SK-N-SH (cell line): ENCODE measurements around the gene CACNG7. TPM values are rescaled to one million over a fixed set of nuclear protein-coding genes. Genes with fewer than 3 reads are reported as not detected.

Source experiments
- CTCF ChIA-PET: fragments of 300-600, 350-600 bp; formaldehyde crosslinking; extraction: SDS; loops from one replicate; lab custom pipeline; 2021; lab: Yijun Ruan, JAX
- POLR2A ChIA-PET: fragments of 350-600 bp; sonication (Branson Sonifier 250); formaldehyde crosslinking; extraction: SDS; loops from one replicate; lab custom pipeline; 2020; ENCODE audit warnings: antibody characterized with exemption, inconsistent platforms; lab: Yijun Ruan, JAX
- DNase-seq: peaks from one replicate; pipeline ENCODE4 v3.0.0; 2012
- H2AFZ ChIP-seq: fragments of 200-600 bp; sonication (generic); 2 replicates; pipeline ENCODE4 v1.8.1; 2016; ENCODE audit warnings: antibody characterized with exemption, mild to moderate bottlenecking, low read depth
- H3F3A ChIP-seq: fragments of 200-600 bp; sonication (generic); replicated peaks from 2 replicates; pipeline ENCODE3; 2016; ENCODE audit warnings: antibody characterized with exemption, mild to moderate bottlenecking; ENCODE audit not compliant: insufficient read depth
- H3K27ac ChIP-seq, 2 experiments: fragments of 200-500 bp in 1 of 2; fragments of 200-600 bp in 1 of 2; sonication (Bioruptor generic) in 1 of 2; sonication (generic), shearing (Covaris generic) in 1 of 2; 2 replicates each; pipeline versions ENCODE4 v1.5.1 to v1.6.1; 2014 to 2016; ENCODE audit warnings: low read depth in 2 of 2, inconsistent platforms in 1 of 2, low read length in 1 of 2, mild to moderate bottlenecking in 1 of 2, mixed read lengths in 1 of 2
- H3K27me3 ChIP-seq: fragments of 200-600 bp; sonication (generic), shearing (Covaris generic); 2 replicates; pipeline ENCODE4 v1.6.1; 2016; ENCODE audit warnings: mixed run types; ENCODE audit not compliant: insufficient read depth
- H3K36me3 ChIP-seq, 2 experiments: fragments of 200-500 bp in 1 of 2; fragments of 200-600 bp in 1 of 2; sonication (Bioruptor generic) in 1 of 2; sonication (generic) in 1 of 2; replicated peaks in 1 of 2; 2 replicates each; pipeline versions ENCODE3 to v1.5.1; 2014 to 2016; ENCODE audit warnings: low read length in 1 of 2, mild to moderate bottlenecking in 1 of 2; ENCODE audit not compliant: insufficient read depth in 2 of 2, control insufficient read depth in 1 of 2
- H3K4me1 ChIP-seq, 2 experiments: fragments of 200-500 bp in 1 of 2; fragments of 200-600 bp in 1 of 2; sonication (Bioruptor generic) in 1 of 2; sonication (generic), shearing (Covaris generic) in 1 of 2; 2 replicates each; pipeline versions ENCODE4 v1.5.1 to v1.6.1; 2014 to 2016; ENCODE audit warnings: low read depth in 1 of 2, low read length in 1 of 2, mixed run types in 1 of 2; ENCODE audit not compliant: insufficient read depth in 2 of 2, control insufficient read depth in 1 of 2
- H3K4me2 ChIP-seq: fragments of 200-600 bp; sonication (generic), shearing (Covaris generic); 2 replicates; pipeline ENCODE4 v1.6.1; 2017; ENCODE audit warnings: mixed run types
- H3K4me3 ChIP-seq, 2 experiments: fragments of 200-500 bp in 1 of 2; fragments of 200-600 bp in 1 of 2; sonication (Bioruptor generic) in 1 of 2; sonication (generic), shearing (Covaris generic) in 1 of 2; 2 replicates each; pipeline versions ENCODE4 v1.5.1 to v1.8.1; 2014 to 2016; ENCODE audit warnings: low read depth in 2 of 2, inconsistent platforms in 1 of 2, low read length in 1 of 2, mild to moderate bottlenecking in 1 of 2, mixed read lengths in 1 of 2, moderate library complexity in 1 of 2
- H3K79me2 ChIP-seq: fragments of 200-600 bp; sonication (generic); 2 replicates; pipeline ENCODE4 v1.8.1; 2017; ENCODE audit warnings: mild to moderate bottlenecking; ENCODE audit not compliant: insufficient read depth
- H3K9ac ChIP-seq: fragments of 200-600 bp; sonication (generic); 2 replicates; pipeline ENCODE4 v1.6.1; 2017; ENCODE audit warnings: mixed run types
- H3K9me2 ChIP-seq: fragments of 200-600 bp; sonication (generic); 2 replicates; pipeline ENCODE4 v1.6.1; 2017; ENCODE audit warnings: mixed run types
- H3K9me3 ChIP-seq: fragments of 200-600 bp; sonication (generic); 2 replicates; pipeline ENCODE4 v1.6.1; 2017; ENCODE audit warnings: mixed run types, mild to moderate bottlenecking, moderate library complexity
- H4K20me1 ChIP-seq: fragments of 200-600 bp; sonication (generic); 2 replicates; pipeline ENCODE4 v1.6.1; 2017; ENCODE audit warnings: mild to moderate bottlenecking, mixed run types; ENCODE audit not compliant: insufficient read depth
- CHD2 ChIP-seq: fragments of 150-350 bp; IDR thresholded peaks from 2 replicates; pipeline ENCODE4 v1.6.1; 2018; ENCODE audit warnings: low read length; ENCODE audit not compliant: partially characterized antibody
- ELF1 ChIP-seq: IDR thresholded peaks from 2 replicates; pipeline ENCODE4 v1.4.0; 2012
- EP300 ChIP-seq, 2 experiments: IDR thresholded peaks; 2 replicates each; pipeline versions ENCODE4 v1.4.0 to v1.6.1; 2012; ENCODE audit warnings: borderline replicate concordance in 1 of 2, low read depth in 1 of 2, low read length in 1 of 2
- EZH2phosphoT487 ChIP-seq: fragments of 200-600 bp; sonication (generic); IDR thresholded peaks from 2 replicates; pipeline ENCODE4 v1.6.1; 2017; ENCODE audit warnings: low read depth, mixed run types, mild to moderate bottlenecking, antibody characterized with exemption, moderate library complexity, borderline replicate concordance
- FOXJ3 ChIP-seq: sonication (generic); formaldehyde crosslinking; IDR thresholded peaks from 2 replicates; pipeline ENCODE4 v1.5.1; 2020; ENCODE audit warnings: mild to moderate bottlenecking, missing genetic modification reagents
- FOXM1 ChIP-seq: IDR thresholded peaks from 2 replicates; pipeline ENCODE4 v1.4.0; 2012; ENCODE audit warnings: low read depth, mild to moderate bottlenecking
- GABPA ChIP-seq: IDR thresholded peaks from 2 replicates; pipeline ENCODE4 v1.4.0; 2012; ENCODE audit warnings: low read depth, mild to moderate bottlenecking
- GATA2 ChIP-seq: sonication (generic); formaldehyde crosslinking; IDR thresholded peaks from 2 replicates; pipeline ENCODE4 v1.5.0; 2020; ENCODE audit warnings: mild to moderate bottlenecking, missing genetic modification reagents
- JUND ChIP-seq: IDR thresholded peaks from 2 replicates; pipeline ENCODE4 v1.4.0; 2012
- NFIC ChIP-seq: IDR thresholded peaks from 2 replicates; pipeline ENCODE4 v1.4.0; 2012; ENCODE audit warnings: borderline replicate concordance
- POLR2AphosphoS5 ChIP-seq: IDR thresholded peaks from 2 replicates; pipeline ENCODE4 v1.6.1; 2012; ENCODE audit warnings: low read depth, low read length
- RCOR1 ChIP-seq: fragments of 150-350 bp; IDR thresholded peaks from 2 replicates; pipeline ENCODE4 v1.6.1; 2017; ENCODE audit warnings: antibody characterized with exemption, low read length
- RXRA ChIP-seq: IDR thresholded peaks from 2 replicates; pipeline ENCODE4 v1.4.0; 2012; ENCODE audit warnings: low read depth, mild to moderate bottlenecking, borderline replicate concordance
- SIN3A ChIP-seq: IDR thresholded peaks from 2 replicates; pipeline ENCODE4 v1.6.1; 2012; ENCODE audit warnings: low read depth, mild to moderate bottlenecking, low read length, moderate library complexity, borderline replicate concordance
- TAF1 ChIP-seq: IDR thresholded peaks from 2 replicates; pipeline ENCODE4 v1.6.1; 2012; ENCODE audit warnings: low read depth, mild to moderate bottlenecking, low read length, moderate library complexity, borderline replicate concordance
- TEAD4 ChIP-seq: IDR thresholded peaks from 2 replicates; pipeline ENCODE4 v1.4.0; 2012; ENCODE audit warnings: mild to moderate bottlenecking, borderline replicate concordance; ENCODE audit not compliant: insufficient read depth
- YY1 ChIP-seq: IDR thresholded peaks from 2 replicates; pipeline ENCODE4 v1.4.0; 2012; ENCODE audit warnings: low read depth, mild to moderate bottlenecking
- WGBS: methylation state at CpG from one replicate; pipeline ENCODE4 v1.1.6; 2017; ENCODE audit warnings: low lambda C conversion rate; 5-methylcytosine and 5-hydroxymethylcytosine counted together
- polyA plus RNA-seq, 3 experiments: library from polyadenylated mRNA; depleted of rRNA; stranded (reverse); fragments of >200 nt; gene quantifications; 2 replicates each; pipeline ENCODE4 v1.2.3, GENCODE V29; 2012
- TF ChIP-seq, protein P1 (sequence below): fragments of 200-600 bp; sonication (generic); IDR thresholded peaks from 2 replicates; pipeline ENCODE4 v1.6.1; 2017; ENCODE audit warnings: antibody characterized with exemption, mild to moderate bottlenecking, moderate library complexity
- TF ChIP-seq, protein P2 (sequence below): IDR thresholded peaks from 2 replicates; pipeline ENCODE4 v1.4.0; 2012; ENCODE audit warnings: low read depth
- TF ChIP-seq, protein P3 (sequence below): IDR thresholded peaks from 2 replicates; pipeline ENCODE4; 2012

CACNG7 gene
- polyA plus RNA-seq, 1 of the 3 experiments (the other 2 are of a cell fraction), result 25.7 TPM

DNA sequence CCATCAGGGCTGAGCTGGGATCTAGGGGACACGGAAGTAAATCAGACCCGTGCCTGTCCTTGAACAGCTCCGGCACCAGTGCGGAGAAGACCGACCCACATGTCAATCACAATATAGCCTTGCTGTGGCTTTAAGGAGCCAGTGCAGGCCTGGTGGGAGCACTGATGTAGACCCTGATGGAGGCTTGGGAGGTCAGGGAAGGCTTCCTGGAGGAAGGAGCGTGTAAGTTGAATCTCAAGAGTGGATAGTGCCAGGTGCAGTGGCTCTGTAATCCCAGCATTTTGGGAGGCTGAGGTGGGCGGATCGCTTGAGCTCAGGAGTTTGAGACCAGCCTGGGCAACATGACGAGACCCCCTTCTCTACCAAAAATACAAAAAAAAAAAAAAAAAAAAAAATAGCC lies 42.9 kb downstream of the CACNG7 start:
- 85% methylated on average over 9 of the region's 9 CpGs for WGBS
- peaks cover 12% of the 10 kb centered on the region for H3F3A ChIP-seq
- no peak for TF ChIP-seq TEAD4
- no peak for TF ChIP-seq EZH2phosphoT487
- no peak for TF ChIP-seq SIN3A
- TF ChIP-seq, protein P1, sequence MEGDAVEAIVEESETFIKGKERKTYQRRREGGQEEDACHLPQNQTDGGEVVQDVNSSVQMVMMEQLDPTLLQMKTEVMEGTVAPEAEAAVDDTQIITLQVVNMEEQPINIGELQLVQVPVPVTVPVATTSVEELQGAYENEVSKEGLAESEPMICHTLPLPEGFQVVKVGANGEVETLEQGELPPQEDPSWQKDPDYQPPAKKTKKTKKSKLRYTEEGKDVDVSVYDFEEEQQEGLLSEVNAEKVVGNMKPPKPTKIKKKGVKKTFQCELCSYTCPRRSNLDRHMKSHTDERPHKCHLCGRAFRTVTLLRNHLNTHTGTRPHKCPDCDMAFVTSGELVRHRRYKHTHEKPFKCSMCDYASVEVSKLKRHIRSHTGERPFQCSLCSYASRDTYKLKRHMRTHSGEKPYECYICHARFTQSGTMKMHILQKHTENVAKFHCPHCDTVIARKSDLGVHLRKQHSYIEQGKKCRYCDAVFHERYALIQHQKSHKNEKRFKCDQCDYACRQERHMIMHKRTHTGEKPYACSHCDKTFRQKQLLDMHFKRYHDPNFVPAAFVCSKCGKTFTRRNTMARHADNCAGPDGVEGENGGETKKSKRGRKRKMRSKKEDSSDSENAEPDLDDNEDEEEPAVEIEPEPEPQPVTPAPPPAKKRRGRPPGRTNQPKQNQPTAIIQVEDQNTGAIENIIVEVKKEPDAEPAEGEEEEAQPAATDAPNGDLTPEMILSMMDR, result no peak
- TF ChIP-seq ELF1, result no peak
- TF ChIP-seq YY1, result no peak
- no peak for TF ChIP-seq POLR2AphosphoS5
- TF ChIP-seq, protein P2, sequence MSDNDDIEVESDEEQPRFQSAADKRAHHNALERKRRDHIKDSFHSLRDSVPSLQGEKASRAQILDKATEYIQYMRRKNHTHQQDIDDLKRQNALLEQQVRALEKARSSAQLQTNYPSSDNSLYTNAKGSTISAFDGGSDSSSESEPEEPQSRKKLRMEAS, result no peak
- no peak for TF ChIP-seq TAF1
- TF ChIP-seq NFIC, result no peak
- no peak for TF ChIP-seq FOXM1
- TF ChIP-seq JUND, result no peak
- TF ChIP-seq FOXJ3, result no peak
- no peak for TF ChIP-seq RCOR1
- TF ChIP-seq CHD2, result no peak
- TF ChIP-seq EP300 (IDR thresholded peaks at IDR 0.05; ENCODE audit: borderline replicate concordance in 1 of 2, low read depth in 1 of 2, low read length in 1 of 2), result no peak
- TF ChIP-seq GABPA, result no peak
- ChIA-PET CTCF (interaction anchor here (0.9 to 1.2 kb wide), 2 partner anchors 45 to 78 kb away, joined by 3 to 4 read pairs; no protein-coding TSS in a partner anchor), POLR2A (no interaction called here)
- no peaks in the 10 kb centered on the region for H3K36me3 ChIP-seq
- no peaks in the 10 kb centered on the region for H3K9me3 ChIP-seq
- no peaks in the 10 kb centered on the region for H3K27me3 ChIP-seq
- no peak overlapping the region for H3K4me2 ChIP-seq
- H2AFZ ChIP-seq, result no peak overlapping the region
- no peaks in the 10 kb centered on the region for H4K20me1 ChIP-seq
- no peak for DNase-seq
- H3K9ac ChIP-seq, result no peak overlapping the region
- no peaks in the 10 kb centered on the region for H3K4me1 ChIP-seq
- no peaks in the 10 kb centered on the region for H3K79me2 ChIP-seq
- H3K4me3 ChIP-seq, result no peak overlapping the region
- no peaks in the 10 kb centered on the region for H3K9me2 ChIP-seq
- H3K27ac ChIP-seq, result no peak overlapping the region

DNA sequence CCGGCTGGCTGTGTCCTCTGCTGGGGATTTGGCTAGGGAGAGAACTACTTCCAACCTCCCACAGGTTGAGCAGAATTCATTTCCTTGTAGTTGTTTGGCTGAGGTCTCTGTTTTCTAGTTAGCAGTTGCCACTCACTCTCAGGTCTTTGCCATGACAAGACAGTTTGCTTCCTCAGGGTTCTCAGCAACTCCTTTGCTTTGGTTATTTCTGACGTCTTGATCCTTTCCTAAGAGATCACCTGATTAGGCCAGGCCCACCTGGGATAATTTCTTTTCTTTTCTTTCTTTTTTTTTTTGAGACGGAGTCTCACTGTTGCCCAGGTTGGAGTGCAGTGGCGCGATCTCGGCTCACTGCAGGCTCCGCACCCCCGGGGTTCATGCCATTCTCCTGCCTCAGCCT lies 44.3 kb downstream of the CACNG7 start:
- no peak for DNase-seq
- H3K36me3 ChIP-seq, result no peaks in the 10 kb centered on the region
- H2AFZ ChIP-seq, result no peak overlapping the region
- no peak overlapping the region for H3K27ac ChIP-seq
- H3K4me2 ChIP-seq, result no peak overlapping the region
- H3K4me1 ChIP-seq, result peaks cover 3 to 7% of the 10 kb centered on the region in 2 experiments; a peak in 1 of 4 replicates
- H3K9me2 ChIP-seq, result no peaks in the 10 kb centered on the region
- no peaks in the 10 kb centered on the region for H4K20me1 ChIP-seq
- no peak overlapping the region for H3K4me3 ChIP-seq
- H3K79me2 ChIP-seq, result no peaks in the 10 kb centered on the region
- POLR2A ChIA-PET, result no interaction called here
- no peak overlapping the region for H3K9ac ChIP-seq
- CTCF ChIA-PET, result interaction anchor here (1.0 kb wide), 1 partner anchor 160 kb away, joined by 3 read pairs; no protein-coding TSS in a partner anchor
- H3F3A ChIP-seq, result peaks cover 12% of the 10 kb centered on the region
- 59% methylated on average over 8 of the region's 8 CpGs for WGBS
- no peaks in the 10 kb centered on the region for H3K9me3 ChIP-seq
- no peaks in the 10 kb centered on the region for H3K27me3 ChIP-seq
- TF ChIP-seq RXRA (no peak), ELF1 (no peak), GATA2 (CRISPR knock-in tag) (no peak), FOXJ3 (no peak)
- TF ChIP-seq, protein P3, sequence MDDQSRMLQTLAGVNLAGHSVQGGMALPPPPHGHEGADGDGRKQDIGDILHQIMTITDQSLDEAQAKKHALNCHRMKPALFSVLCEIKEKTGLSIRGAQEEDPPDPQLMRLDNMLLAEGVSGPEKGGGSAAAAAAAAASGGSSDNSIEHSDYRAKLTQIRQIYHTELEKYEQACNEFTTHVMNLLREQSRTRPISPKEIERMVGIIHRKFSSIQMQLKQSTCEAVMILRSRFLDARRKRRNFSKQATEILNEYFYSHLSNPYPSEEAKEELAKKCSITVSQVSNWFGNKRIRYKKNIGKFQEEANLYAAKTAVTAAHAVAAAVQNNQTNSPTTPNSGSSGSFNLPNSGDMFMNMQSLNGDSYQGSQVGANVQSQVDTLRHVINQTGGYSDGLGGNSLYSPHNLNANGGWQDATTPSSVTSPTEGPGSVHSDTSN, result no peak
